IMR-90 (cell line): ENCODE data around the gene ANO4. TPM values are rescaled to one million over a fixed set of nuclear protein-coding genes. Genes with fewer than 3 reads are reported as not detected.

Source experiments
- ATAC-seq: fragments of 200-7000 bp; cut with Tn5 transposase; 2 replicates; pipeline ENCODE4 v1.9.1; 2020; ENCODE audit warnings: low read depth, mild to moderate bottlenecking, moderate library complexity
- BruUV-seq: library from RNA; stranded (reverse); fragments of 400-500 nt; replicated peaks from 2 replicates; lab custom pipeline; 2021; lab: Mats Ljungman, UMichigan
- CTCF ChIA-PET: fragments of 300-600 bp; formaldehyde crosslinking; extraction: SDS; loops from one replicate; lab custom pipeline; 2021; ENCODE audit warnings: antibody characterized with exemption; lab: Yijun Ruan, JAX
- POLR2A ChIA-PET: fragments of 300-600 bp; sonication (Branson Sonifier 250); formaldehyde crosslinking; loops from one replicate; lab custom pipeline; 2022; ENCODE audit warnings: antibody characterized with exemption; ENCODE audit not compliant: unreplicated experiment; lab: Charles Lee
- DNase-seq: peaks from one replicate; pipeline ENCODE4 v3.0.0; 2013
- H2AFZ ChIP-seq: replicated peaks from 2 replicates; pipeline ENCODE3; 2013; ENCODE audit warnings: low read length, mild to moderate bottlenecking; ENCODE audit not compliant: poor library complexity
- H2AK5ac ChIP-seq: 2 replicates; pipeline ENCODE4 v1.6.1; 2013; ENCODE audit warnings: low read depth, low read length, inconsistent platforms
- H2AK9ac ChIP-seq: replicated peaks from 2 replicates; pipeline ENCODE3; 2013; ENCODE audit warnings: mild to moderate bottlenecking, low read depth, low read length, moderate library complexity; ENCODE audit not compliant: poor library complexity
- H2BK120ac ChIP-seq: 2 replicates; pipeline ENCODE4 v1.6.1; 2013; ENCODE audit warnings: low read depth, low read length, inconsistent platforms
- H2BK15ac ChIP-seq: 3 replicates; pipeline ENCODE4 v1.6.1; 2013; ENCODE audit warnings: low read depth, low read length, inconsistent platforms
- H2BK20ac ChIP-seq: 2 replicates; pipeline ENCODE4 v1.6.1; 2013; ENCODE audit warnings: low read depth, mild to moderate bottlenecking, inconsistent platforms, low read length, moderate library complexity
- H2BK5ac ChIP-seq: 2 replicates; pipeline ENCODE4 v1.6.1; 2013; ENCODE audit warnings: mild to moderate bottlenecking, low read depth, low read length, inconsistent platforms; ENCODE audit not compliant: poor library complexity, severe bottlenecking
- H3K14ac ChIP-seq: replicated peaks from 2 replicates; pipeline ENCODE4 v1.6.1; 2013; ENCODE audit warnings: low read depth, low read length, inconsistent platforms
- H3K18ac ChIP-seq: 2 replicates; pipeline ENCODE4 v1.6.1; 2013; ENCODE audit warnings: low read depth, low read length, control low read depth
- H3K23ac ChIP-seq: 2 replicates; pipeline ENCODE4 v1.6.1; 2013; ENCODE audit warnings: low read depth, low read length, inconsistent platforms
- H3K27ac ChIP-seq: 2 replicates; pipeline ENCODE4 v1.5.1; 2013; ENCODE audit warnings: mild to moderate bottlenecking, control low read depth, low read length; ENCODE audit not compliant: insufficient read depth
- H3K27me3 ChIP-seq: 2 replicates; pipeline ENCODE4 v1.6.1; 2013; ENCODE audit warnings: low read length; ENCODE audit not compliant: control insufficient read depth, insufficient read depth
- H3K36me3 ChIP-seq: 2 replicates; pipeline ENCODE4 v1.6.1; 2013; ENCODE audit warnings: low read length, mixed read lengths; ENCODE audit not compliant: control insufficient read depth, insufficient read depth
- H3K4ac ChIP-seq: 2 replicates; pipeline ENCODE4 v1.6.1; 2013; ENCODE audit warnings: low read depth, low read length, inconsistent platforms
- H3K4me1 ChIP-seq: 2 replicates; pipeline ENCODE4 v1.6.1; 2013; ENCODE audit warnings: low read length, mixed read lengths; ENCODE audit not compliant: control insufficient read depth, insufficient read depth
- H3K4me2 ChIP-seq: 2 replicates; pipeline ENCODE4 v1.6.1; 2013; ENCODE audit warnings: low read depth, mild to moderate bottlenecking, control low read depth, low read length, moderate library complexity
- H3K4me3 ChIP-seq: 2 replicates; pipeline ENCODE4 v1.5.1; 2013; ENCODE audit warnings: low read depth, mild to moderate bottlenecking, control low read depth, low read length, moderate library complexity; ENCODE audit not compliant: insufficient read depth
- H3K56ac ChIP-seq: 2 replicates; pipeline ENCODE4 v1.6.1; 2013; ENCODE audit warnings: low read length, inconsistent platforms; ENCODE audit not compliant: insufficient read depth; ENCODE audit errors: extremely low read depth
- H3K79me1 ChIP-seq, 2 experiments: 2 replicates each; pipeline ENCODE4 v1.6.1; 2013; ENCODE audit warnings: low read length in 2 of 2, inconsistent platforms in 1 of 2, low read depth in 1 of 2
- H3K9ac ChIP-seq: 2 replicates; pipeline ENCODE4 v1.6.1; 2013; ENCODE audit warnings: low read depth, low read length, control low read depth
- H3K9me1 ChIP-seq: 2 replicates; pipeline ENCODE4 v1.6.1; 2013; ENCODE audit warnings: low read length, inconsistent platforms; ENCODE audit not compliant: insufficient read depth
- H3K9me3 ChIP-seq: 2 replicates; pipeline ENCODE4 v1.6.1; 2013; ENCODE audit warnings: low read length; ENCODE audit not compliant: control insufficient read depth, insufficient read depth
- H4K20me1 ChIP-seq: 2 replicates; pipeline ENCODE4 v1.6.1; 2013; ENCODE audit warnings: low read length, inconsistent platforms; ENCODE audit not compliant: insufficient read depth
- H4K5ac ChIP-seq: 2 replicates; pipeline ENCODE4 v1.6.1; 2013; ENCODE audit warnings: mild to moderate bottlenecking, low read depth, low read length, control low read depth
- H4K8ac ChIP-seq, 2 experiments: 2 replicates each; pipeline ENCODE4 v1.6.1; 2013; ENCODE audit warnings: low read depth in 2 of 2, low read length in 2 of 2, control low read depth in 1 of 2, inconsistent platforms in 1 of 2
- H4K91ac ChIP-seq: 2 replicates; pipeline ENCODE4 v1.6.1; 2013; ENCODE audit warnings: low read depth, low read length, inconsistent platforms; ENCODE audit not compliant: insufficient read depth
- FOS ChIP-seq: fragments of 150-350 bp; IDR thresholded peaks from 2 replicates; pipeline ENCODE4 v1.6.1; 2016; ENCODE audit warnings: low read depth, low read length
- SMC3 ChIP-seq: fragments of 150-350 bp; IDR thresholded peaks from 2 replicates; pipeline ENCODE4 v1.6.1; 2016; ENCODE audit warnings: low read depth, mild to moderate bottlenecking, antibody characterized with exemption, low read length, moderate library complexity
- WGBS, 2 experiments: methylation state at CpG; one replicate each; pipeline versions ENCODE4 v1.1.5 to v1.1.7; 2013; ENCODE audit warnings: missing lambda C conversion rate in 2 of 2; ENCODE audit not compliant: insufficient read length in 1 of 2; ENCODE audit errors: extremely low coverage in 2 of 2; 5-methylcytosine and 5-hydroxymethylcytosine counted together
- dilution Hi-C: fragments of 300-500 bp; cut with HindIII; formaldehyde crosslinking; loops from one replicate; pipeline ENCODE4 v1.14.3; 2018; ENCODE audit warnings: low sequenced_read_pairs; ENCODE audit not compliant: unreplicated experiment
- in situ Hi-C: fragments of 300-500 bp; cut with MboI; formaldehyde crosslinking; loops from 3 replicates; pipeline ENCODE4 v1.14.3; 2019; ENCODE audit warnings: low sequenced_read_pairs, inconsistent platforms, mixed read lengths
- intact Hi-C: fragments of 100-400 bp; cut with micrococcal nuclease; formaldehyde crosslinking; loops from 2 replicates; pipeline ENCODE4 v1.10.0; 2022
- polyA plus RNA-seq, 3 experiments: library from polyadenylated mRNA; depleted of rRNA; stranded (reverse); fragments of >200 nt; gene quantifications; 2 replicates each; pipeline ENCODE4 v1.2.3, GENCODE V29; 2012; ENCODE audit warnings: low replicate concordance in 1 of 3
- total RNA-seq: library from RNA; depleted of rRNA; stranded (reverse); fragments of >200 nt; gene quantifications from 2 replicates; pipeline ENCODE4 v1.2.3, GENCODE V29; 2012

Gene ANO4
- total and polyA plus RNA-seq, 2 of the 4 experiments (the other 2 are of a cell fraction), result 4.7 to 10.2 TPM

DNA sequence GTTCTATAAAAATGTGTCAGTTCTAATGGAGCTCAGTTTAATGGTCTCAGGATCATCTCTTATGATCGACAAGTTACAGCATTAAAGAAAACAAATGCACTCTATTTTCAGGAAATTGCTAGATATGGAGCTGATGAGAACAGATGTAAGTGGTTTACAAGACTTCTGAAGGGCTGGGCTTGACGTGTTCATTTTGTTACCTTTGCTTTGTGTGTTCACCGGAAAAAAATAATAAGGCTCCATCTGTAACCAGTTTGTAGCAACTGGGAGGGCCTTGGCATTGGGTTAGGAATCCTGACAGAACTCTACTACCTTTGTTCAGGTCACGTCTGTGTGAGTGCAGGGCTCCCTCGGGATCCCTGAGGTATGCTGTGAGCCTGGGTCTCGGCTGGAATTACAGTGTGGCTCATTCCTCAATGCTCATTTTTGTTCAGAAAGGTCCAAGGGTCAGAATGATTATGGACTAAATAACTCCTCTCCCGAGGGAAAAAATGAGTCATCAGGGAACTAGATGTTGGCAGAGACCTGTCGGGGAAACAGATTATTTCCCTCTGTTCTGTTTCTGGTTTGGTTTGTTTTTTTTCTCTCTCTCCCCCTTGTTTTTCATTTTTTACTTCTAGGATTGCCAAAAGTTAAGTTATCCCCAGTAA is 257.4 kb downstream of the ANO4 start:
- Histone ChIP-seq H2BK5ac (no peak overlapping the region), H2AFZ (no peak overlapping the region), H3K4me3 (no peak overlapping the region), H3K4ac (peak overlapping the region; percentile 22; the same call in 1 of the 2 replicates), H3K27ac (peak overlapping the region; percentile 48; the same call in 1 of the 2 replicates), H3K56ac (no peak overlapping the region), H2BK20ac (no peak overlapping the region), H3K27me3 (no peaks in the 10 kb centered on the region), H3K79me1 (no peaks in the 10 kb centered on the region), H3K18ac (no peak overlapping the region; the same call in 1 of the 2 replicates), H3K9ac (no peak overlapping the region), H3K9me3 (no peaks in the 10 kb centered on the region), H2AK9ac (no peak overlapping the region), H2AK5ac (no peak overlapping the region), H4K91ac (no peak overlapping the region), H4K5ac (no peak overlapping the region), H3K36me3 (peaks cover 2% of the 10 kb centered on the region), H3K4me1 (peaks cover 4% of the 10 kb centered on the region), H4K20me1 (no peaks in the 10 kb centered on the region), H4K8ac (no peak overlapping the region), H2BK120ac (no peak overlapping the region), H3K9me1 (no peaks in the 10 kb centered on the region; the same call in 1 of the 2 replicates), H3K14ac (no peak overlapping the region; the same call in 1 of the 2 replicates), H2BK15ac (no peak overlapping the region), H3K23ac (no peak overlapping the region), H3K4me2 (peak overlapping the region; percentile 12; the same call in 1 of the 2 replicates)
- in situ Hi-C loops, result no loop called here
- intact Hi-C loops, result no loop called here
- TF ChIP-seq SMC3, result no peak
- TF ChIP-seq FOS, result peak; percentile 75; the same call in 1 of the 2 replicates
- no TSS peak for BruUV-seq
- peak; percentile 93 for ATAC-seq
- 67% methylated on average over 1 of the region's 8 CpGs; no CpG with 5 or more reads in 1 of the 2 experiments for WGBS, 2 experiments
- dilution Hi-C loops, result no loop called here
- ChIA-PET CTCF (interaction anchor here (0.6 kb wide), 1 partner anchor 255 kb away, joined by 3 read pairs; no protein-coding TSS in a partner anchor), POLR2A (no interaction called here)
- peak; percentile 81 for DNase-seq
